Right renal cortex interstitium (tissue), 3 donors: ENCODE measurements around the gene KARS1. TPM values are rescaled to one million over a fixed set of nuclear protein-coding genes. Genes with fewer than 3 reads are reported as not detected.
"Not testable (repeated sequence)": the region's sequence is repeated elsewhere in the genome, so short reads cannot be mapped to it uniquely, and the experiment has no call there.

ENCODE experiments used
- DNase-seq, 3 donors: peaks; one replicate each; pipeline ENCODE4 v3.0.0-alpha.2; 2013; ENCODE audit warnings: low read depth in 3 of 3, low spot score in 2 of 3
- polyA plus RNA-seq, 3 donors: library from polyadenylated mRNA; unstranded; fragments of 120-200 nt; gene quantifications; one replicate each; pipeline ENCODE4 v1.2.1, GENCODE V29; 2013; ENCODE audit not compliant: insufficient read length in 3 of 3

Gene KARS1
- polyA plus RNA-seq, 3 donors = 145 to 152 (median 148) TPM

- DNase-seq = no peak
These were observed 20.7 kb downstream of the KARS1 start for GRCh38 chr16:75626806-75627205.

GRCh38 chr16:75624921-75625334, 22.5 kb downstream of the KARS1 start:
- DNase-seq = no peak

- peak; percentile 95 to 99 (median 96) for DNase-seq
These were observed 24.5 kb downstream of the KARS1 start, which contains the start of gene ADAT1 for GRCh38 chr16:75622761-75623605. Gene ADAT1, minus strand, starts transcription at chr16:75623281. Its CDS starts 2,482 bp downstream, at chr16:75620799.

- no peak for DNase-seq
These were observed 26.3 kb downstream of the KARS1 start for GRCh38 chr16:75621170-75621477.

- DNase-seq = no peak
These were observed 26.9 kb downstream of the KARS1 start for GRCh38 chr16:75620326-75621169.

- DNase-seq = no peak
These were observed 28.7 kb downstream of the KARS1 start for GRCh38 chr16:75618780-75619179.

DNA sequence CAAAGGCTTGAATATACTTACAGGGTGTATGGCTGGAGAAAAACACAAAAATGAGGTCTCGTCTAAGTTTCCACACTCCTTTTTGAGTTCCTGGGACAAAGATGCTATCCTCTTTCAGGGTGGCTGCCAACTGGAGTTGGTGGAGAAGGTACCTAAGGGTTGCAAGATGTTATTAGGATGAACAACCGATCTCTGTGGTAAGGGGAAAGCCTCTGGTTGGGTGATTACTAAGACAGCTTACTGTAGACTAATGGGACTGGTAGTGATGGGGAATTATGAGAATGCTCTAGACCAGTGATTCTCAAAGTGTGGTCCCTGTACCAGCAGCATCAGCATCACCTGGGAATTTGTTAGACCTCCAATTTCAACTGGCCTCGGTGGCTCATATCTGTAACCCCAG, 30.3 kb downstream of the KARS1 start:
- no peak for DNase-seq

- no peak for DNase-seq
These were observed 30.9 kb downstream of the KARS1 start for GRCh38 chr16:75616521-75617010.

DNA sequence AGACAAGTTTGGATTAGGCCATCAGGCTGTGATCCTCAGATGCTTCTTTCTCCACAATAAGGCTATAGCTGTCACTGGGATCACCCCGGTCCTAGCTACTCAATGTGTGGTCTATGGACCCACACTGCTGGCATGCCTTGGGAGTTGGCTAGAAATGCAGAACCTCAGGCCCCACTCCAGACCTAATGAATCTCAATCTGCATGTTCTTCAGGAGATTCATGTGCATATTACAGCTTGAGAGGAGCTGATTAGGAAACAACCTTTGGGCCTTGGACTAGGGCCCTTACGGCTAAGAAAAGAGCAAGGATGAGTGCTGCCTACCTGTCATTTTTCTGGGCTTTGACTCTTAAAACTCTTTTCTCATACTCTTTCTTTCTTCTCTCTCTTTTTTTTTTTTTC, 31.8 kb downstream of the KARS1 start:
- no peak for DNase-seq

DNA sequence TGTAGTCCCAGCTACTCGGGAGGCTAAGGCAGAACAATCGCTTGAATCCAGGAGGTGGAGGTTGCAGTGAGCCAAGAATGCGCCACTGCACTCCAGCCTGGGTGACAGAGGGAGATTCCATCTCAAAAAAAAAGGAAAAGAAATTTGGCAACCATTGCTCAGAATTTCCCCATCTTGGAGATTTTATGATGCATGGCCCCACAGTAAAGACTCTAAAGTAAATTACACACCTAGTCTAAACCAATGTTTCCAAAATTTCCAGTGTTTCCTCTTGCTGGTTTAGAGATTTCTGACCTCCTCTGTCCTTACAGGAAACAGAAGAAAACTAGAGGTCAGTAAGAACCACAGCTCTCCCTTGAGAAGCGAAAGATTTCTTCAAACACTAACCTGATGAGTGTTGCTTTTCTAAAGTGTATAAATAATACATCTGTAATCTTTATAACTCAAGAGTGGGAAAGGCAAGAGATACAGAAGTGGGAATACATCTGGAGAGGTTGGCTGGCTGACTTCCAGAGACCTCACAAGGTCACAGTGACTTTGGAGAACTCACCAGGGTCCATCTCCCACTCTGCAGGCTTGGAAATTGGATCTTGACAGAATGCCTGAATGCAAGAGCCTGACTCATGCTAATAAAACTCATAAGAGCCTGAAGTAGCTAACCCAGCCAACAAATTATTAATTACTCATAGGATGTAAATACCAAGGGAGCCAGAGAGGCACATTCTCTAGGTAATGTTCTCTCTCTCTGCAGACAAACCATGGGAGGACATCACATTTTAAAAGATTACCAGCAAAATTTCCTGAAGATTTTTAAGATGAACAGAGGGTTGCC, 33.2 kb downstream of the KARS1 start:
- no peak for DNase-seq

GRCh38 chr16:75606507-75606906, 41.0 kb downstream of the KARS1 start:
- no peak for DNase-seq

DNA sequence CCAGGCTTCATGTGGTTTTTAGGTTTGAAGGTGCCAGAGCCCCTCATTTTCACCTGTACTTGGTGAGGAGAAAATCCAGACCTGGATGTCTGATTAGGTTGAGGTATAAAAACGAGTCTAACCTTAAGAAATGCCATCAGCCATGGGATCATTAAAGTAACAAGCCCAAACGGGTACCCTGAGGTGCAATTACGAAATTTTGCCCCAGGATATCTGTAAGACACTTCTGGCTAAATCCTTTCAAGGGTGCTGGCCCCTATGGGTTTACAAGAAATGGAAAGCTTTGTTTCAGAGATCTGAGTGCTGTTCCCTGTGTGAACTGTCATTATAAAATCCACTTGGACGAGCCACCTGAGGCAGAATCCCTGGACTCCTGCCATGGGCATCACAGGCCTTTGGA, 44.2 kb downstream of the KARS1 start:
- DNase-seq = no peak

DNA sequence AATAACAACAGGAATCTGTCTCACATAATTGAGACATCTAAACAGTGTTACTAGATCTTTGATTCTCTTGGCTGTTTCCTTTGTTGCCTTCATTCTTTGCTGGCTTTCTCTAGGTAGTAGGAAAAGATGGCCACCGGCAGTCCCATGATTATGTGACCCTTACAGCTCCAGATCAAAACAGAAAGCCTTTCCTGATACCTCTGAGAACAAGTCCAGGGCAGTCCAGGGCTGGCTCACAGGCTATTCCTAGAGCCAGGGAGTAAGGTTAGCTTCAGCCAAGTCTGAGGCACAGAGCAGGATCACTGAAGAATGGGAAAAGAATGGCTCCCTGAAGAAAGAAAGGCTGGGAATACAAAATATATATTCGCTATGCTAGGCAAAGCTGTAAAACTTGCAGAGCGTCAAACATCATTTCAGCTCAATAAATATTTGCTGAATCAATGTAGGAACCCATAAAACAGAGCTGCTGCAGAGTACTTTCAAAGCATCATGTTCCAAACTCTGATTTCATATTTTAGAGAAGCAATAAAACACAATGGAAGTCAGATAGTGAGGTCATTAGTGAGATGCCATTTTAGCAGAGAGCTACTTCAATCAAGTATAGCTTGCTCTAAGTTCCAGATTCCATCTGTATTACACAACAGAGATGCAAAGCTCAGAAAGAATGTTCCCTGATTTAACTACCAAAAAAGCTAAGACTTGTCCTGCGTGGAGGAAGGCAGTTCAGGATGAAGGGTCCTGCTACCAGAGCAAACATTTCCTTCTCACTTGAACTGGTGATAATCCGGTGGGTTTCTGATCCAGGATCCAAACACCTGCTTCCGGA, 47.8 kb downstream of the KARS1 start:
- no peak for DNase-seq

DNA sequence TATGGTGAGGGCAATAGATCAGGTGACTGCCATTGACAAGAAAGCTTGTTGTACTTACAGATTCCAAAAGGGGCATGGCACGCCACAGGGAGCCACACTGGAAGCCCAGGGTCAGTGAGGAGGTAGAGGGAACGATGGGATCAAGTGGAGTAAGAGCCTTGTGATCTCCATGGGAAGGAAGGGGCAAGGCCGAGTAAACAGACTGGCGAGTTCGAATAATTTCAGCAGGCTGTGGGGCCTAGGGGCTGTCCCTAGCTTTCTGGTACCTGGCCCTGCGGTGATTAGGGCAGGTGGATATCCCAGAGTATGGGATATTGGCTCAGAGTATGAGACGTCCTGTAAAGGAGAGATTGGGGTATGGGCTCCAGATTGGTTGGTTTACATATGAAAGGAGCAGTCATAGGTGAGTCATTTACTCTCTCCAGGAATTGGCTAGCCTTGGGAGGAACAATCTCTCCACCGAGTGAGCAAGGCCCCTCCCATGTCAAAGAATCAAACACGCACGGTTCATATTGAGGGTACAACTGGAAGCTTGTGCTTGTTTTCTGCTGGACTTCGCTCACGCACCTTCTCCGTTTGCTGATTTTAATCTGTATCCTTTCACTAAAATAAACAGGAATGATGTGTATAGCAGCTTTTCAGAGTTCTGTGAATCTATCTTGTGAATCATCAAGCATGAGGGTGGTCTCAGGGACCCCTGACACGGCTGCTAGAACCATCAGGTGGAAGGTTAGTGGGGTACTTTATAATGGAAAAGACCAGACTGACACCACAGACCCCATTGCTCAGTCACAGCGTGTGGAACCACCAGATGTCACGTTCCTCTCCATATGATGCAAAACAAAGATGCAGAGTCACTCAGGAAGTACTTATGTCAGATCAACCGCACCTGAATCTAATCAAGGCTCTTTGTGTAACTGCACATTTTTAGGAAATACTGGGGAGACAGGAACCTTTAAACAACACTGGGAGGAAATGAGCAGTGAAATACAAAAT, 53.3 kb downstream of the KARS1 start:
- no peak for DNase-seq

DNA sequence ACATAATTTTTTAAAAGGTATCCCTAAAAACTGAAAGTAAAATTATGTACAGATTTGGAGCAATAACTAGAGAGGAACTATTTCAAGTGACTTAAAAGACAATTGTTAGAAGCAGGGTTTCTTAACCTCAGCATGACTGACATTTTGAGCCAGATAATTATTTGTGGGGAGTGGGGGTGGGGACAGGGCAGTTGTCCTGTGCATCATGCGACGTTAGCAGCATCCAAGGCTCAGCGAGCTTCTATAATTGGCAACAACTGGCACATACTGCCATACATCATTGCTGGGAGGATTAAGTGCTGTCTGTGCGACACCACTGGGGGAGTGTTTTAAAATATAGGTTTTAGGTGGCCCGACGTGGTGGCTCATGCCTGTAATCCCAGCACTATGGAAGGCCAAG, 54.2 kb downstream of the KARS1 start:
- DNase-seq = no peak

- DNase-seq = not testable (repeated sequence)
These were observed 55.5 kb downstream of the KARS1 start for GRCh38 chr16:75591927-75592326.

- no peak for DNase-seq
These were observed 56.3 kb downstream of the KARS1 start for GRCh38 chr16:75590920-75591843.

DNA sequence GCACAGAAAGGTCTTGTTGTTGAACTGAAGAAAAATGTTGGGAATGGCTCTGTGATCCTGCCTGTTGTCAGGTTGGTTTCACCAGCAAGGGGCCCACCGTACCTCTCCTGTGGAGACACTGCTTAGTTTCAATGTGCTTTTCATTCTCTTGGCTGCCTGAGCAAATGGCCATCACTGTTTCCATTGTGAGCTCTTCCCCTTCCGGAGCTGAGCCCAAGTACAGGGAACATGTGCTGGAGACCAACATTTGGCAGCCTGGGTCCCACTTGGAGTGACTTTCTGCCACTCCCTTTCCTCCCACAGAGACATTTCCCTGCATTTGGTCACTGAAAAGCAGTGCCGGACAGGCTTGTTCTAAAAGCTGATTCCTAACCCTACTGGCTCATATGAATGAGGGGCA, 58.2 kb downstream of the KARS1 start:
- no peak for DNase-seq
